Heart left ventricle (tissue), 16 donors: Measurements from ENCODE around the gene CCDC78. TPM values are rescaled to one million over a fixed set of nuclear protein-coding genes. Genes with fewer than 3 reads are reported as not detected.

Experiments
- ATAC-seq, 4 donors: fragments of 200-7000 bp; cut with Tn5 transposase; one replicate each; pipeline ENCODE4 v1.9.1; 2020 to 2022; ENCODE audit warnings: moderate library complexity in 4 of 4, mild to moderate bottlenecking in 3 of 4, moderate number of reproducible peaks in 1 of 4
- DNase-seq, 5 donors: peaks; one replicate each; pipeline ENCODE4 v3.0.0-alpha.2; 2020
- H3K27ac ChIP-seq, 12 donors: fragments of 200-600 bp; sonication (generic) in 4 of 12; one replicate each; pipeline versions ENCODE4 v1.5.0 to v1.8.0; 2016 to 2022; ENCODE audit warnings: mild to moderate bottlenecking in 2 of 12
- H3K27me3 ChIP-seq, 9 donors: fragments of 200-600 bp; sonication (generic) in 2 of 9; one replicate each; pipeline versions ENCODE4 v1.5.1 to v1.8.0; 2016 to 2022; ENCODE audit warnings: mild to moderate bottlenecking in 3 of 9
- H3K36me3 ChIP-seq, 9 donors: fragments of 200-600 bp; sonication (generic) in 2 of 9; one replicate each; pipeline versions ENCODE4 v1.5.0 to v1.8.0; 2018 to 2022; ENCODE audit warnings: mild to moderate bottlenecking in 2 of 9
- H3K4me1 ChIP-seq, 12 donors: fragments of 200-600 bp; sonication (generic) in 4 of 12; one replicate each; pipeline versions ENCODE4 v1.5.0 to v1.8.0; 2016 to 2022; ENCODE audit warnings: mild to moderate bottlenecking in 3 of 12
- H3K4me3 ChIP-seq, 12 donors: fragments of 200-600 bp; sonication (generic) in 4 of 12; one replicate each; pipeline versions ENCODE4 v1.5.0 to v1.8.0; 2017 to 2022; ENCODE audit warnings: mild to moderate bottlenecking in 9 of 12, moderate library complexity in 4 of 12
- H3K9me3 ChIP-seq, 12 donors: fragments of 200-600 bp; sonication (generic) in 4 of 12; one replicate each; pipeline versions ENCODE4 v1.5.0 to v1.8.0; 2016 to 2022; ENCODE audit warnings: mild to moderate bottlenecking in 1 of 12
- POLR2A ChIP-seq, 2 donors: fragments of 450-650 bp; IDR thresholded peaks; one replicate each; pipeline ENCODE4 v1.6.1; 2017; ENCODE audit warnings: antibody characterized with exemption in 2 of 2, mild to moderate bottlenecking in 2 of 2, moderate library complexity in 2 of 2
- WGBS, 4 donors: extraction: QIAGEN DNeasy Blood & Tissue Kit in 2 of 4; methylation state at CpG; one replicate each; pipeline versions ENCODE4 v1.1.5 to v1.1.7; 2013 to 2018; 5-methylcytosine and 5-hydroxymethylcytosine counted together
- intact Hi-C, 10 donors: fragments of 100-400 bp; cut with DNase I; formaldehyde crosslinking; loops; one replicate each; pipeline versions ENCODE4 v1.11.1 to v1.14.2; 2022
- polyA plus RNA-seq, 2 donors: library from polyadenylated mRNA; stranded (reverse); fragments of 200-250 nt; gene quantifications; one replicate each; pipeline ENCODE4 v1.2.3, GENCODE V29; 2013
- total RNA-seq, 9 donors: library from RNA; depleted of rRNA in 2 of 9; stranded (reverse); fragments of >200 nt in 2 of 9; fragmentation: NEBNext Ultra II Directional in 3 of 9; extraction: Animal tissue kit (Norgen Biotek cat#: 25700) in 3 of 9; gene quantifications; one replicate each; pipeline versions ENCODE4 v1.1.0 to v1.2.4, GENCODE V29; 2016 to 2023
- TF ChIP-seq, protein P1 (sequence below), 12 donors: fragments of 200-600 bp; sonication (generic) in 4 of 12; IDR thresholded peaks; one replicate each; pipeline versions ENCODE4 v1.5.0 to v1.8.0; 2018 to 2022; ENCODE audit warnings: antibody characterized with exemption in 12 of 12, mild to moderate bottlenecking in 5 of 12
- donor health status: ischemic (EF 13 %, LVEDD 7.1; RV severe dilation, severe dysfunction).
- donor health status: healthy with polysubstance abuse.
- donor health status: DM: no; HTN: yes; CAD: no.
- donor health status: DM: no; HTN: no; CAD: no.
- donor health status: ischemic (EF 25% LVEDD 6.9; RV normal size, moderate dysfunction).
- donor health status: ischemic (EF 25% LVEDD 5.7; RV mildly dilated, moderate dysfunction).
- donor health status: healthy.
- donor health status: DM: yes; HTN: yes; CAD: no.
- donor health status: ischemic (EF 35%, LVEDD 5.7; RV mildly dilated, moderate dysfunction).
- donor health status: nonischemic (EF 11% LVEDD 7.7; RV severe dilation, severe dysfunction).
- donor health status: DM: yes; HTN: yes; CAD: no.
- donor health status: PGD.
- donor health status: ischemic (EF 29% LVEDD 5.4; RV normal size, mild dysfunction).
- donor health status: nonischemic (EF 23%, LVEDD 6.1; RV moderate dilation, normal function).

Gene CCDC78
- total and polyA plus RNA-seq, 11 donors, result 0.35 to 1.3 (median 0.59) TPM; not detected in 3

DNA sequence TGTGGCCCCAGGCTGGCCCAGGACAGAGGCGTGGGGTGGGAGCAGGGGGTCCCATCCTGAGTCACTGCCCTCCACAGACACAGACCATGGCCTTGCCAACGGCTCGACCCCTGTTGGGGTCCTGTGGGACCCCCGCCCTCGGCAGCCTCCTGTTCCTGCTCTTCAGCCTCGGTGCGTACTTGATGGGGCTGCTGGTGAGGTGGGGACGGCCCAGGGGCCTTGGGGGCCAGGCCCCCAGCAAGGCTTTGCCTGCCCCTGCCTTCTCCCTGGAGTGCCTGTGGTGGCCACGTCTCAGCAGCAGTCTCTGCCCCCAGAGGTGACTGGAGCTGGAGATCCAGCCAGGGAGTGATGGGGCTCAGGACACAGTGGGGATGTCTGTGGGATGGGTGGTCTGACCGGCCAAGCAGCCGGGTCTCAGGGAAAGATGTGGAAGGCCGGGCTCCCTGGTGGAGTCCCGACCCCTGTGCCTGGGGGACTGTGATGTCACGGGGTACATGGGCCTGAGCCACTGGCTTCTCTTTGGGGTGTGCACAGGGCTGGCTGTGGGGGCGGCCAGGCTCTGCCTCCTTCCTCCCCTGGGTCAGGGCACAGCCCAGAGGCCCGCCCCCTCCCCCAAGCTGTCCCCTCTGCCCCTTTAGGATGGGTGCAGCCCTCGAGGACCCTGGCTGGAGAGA is 36.5 kb upstream of the CCDC78 start:
- H3K36me3 ChIP-seq, result no peaks in the 10 kb centered on the region
- H3K4me1 ChIP-seq, result peaks cover 0 to 4% (median 0%) of the 10 kb centered on the region in 12 donors
- peak in 1 of 5 donors; percentile 2 for DNase-seq
- H3K4me3 ChIP-seq, result no peak overlapping the region
- 70 to 78% (median 73%) methylated on average over 11 to 17 of the region's 17 CpGs for WGBS, 4 donors
- no peaks in the 10 kb centered on the region for H3K9me3 ChIP-seq
- H3K27ac ChIP-seq, result no peak overlapping the region
- no peak for ATAC-seq
- TF ChIP-seq, protein P1, sequence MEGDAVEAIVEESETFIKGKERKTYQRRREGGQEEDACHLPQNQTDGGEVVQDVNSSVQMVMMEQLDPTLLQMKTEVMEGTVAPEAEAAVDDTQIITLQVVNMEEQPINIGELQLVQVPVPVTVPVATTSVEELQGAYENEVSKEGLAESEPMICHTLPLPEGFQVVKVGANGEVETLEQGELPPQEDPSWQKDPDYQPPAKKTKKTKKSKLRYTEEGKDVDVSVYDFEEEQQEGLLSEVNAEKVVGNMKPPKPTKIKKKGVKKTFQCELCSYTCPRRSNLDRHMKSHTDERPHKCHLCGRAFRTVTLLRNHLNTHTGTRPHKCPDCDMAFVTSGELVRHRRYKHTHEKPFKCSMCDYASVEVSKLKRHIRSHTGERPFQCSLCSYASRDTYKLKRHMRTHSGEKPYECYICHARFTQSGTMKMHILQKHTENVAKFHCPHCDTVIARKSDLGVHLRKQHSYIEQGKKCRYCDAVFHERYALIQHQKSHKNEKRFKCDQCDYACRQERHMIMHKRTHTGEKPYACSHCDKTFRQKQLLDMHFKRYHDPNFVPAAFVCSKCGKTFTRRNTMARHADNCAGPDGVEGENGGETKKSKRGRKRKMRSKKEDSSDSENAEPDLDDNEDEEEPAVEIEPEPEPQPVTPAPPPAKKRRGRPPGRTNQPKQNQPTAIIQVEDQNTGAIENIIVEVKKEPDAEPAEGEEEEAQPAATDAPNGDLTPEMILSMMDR (IDR thresholded peaks at IDR 0.05), result no peak
- TF ChIP-seq POLR2A (IDR thresholded peaks at IDR 0.05), result no peak
- H3K27me3 ChIP-seq, result peaks cover 0 to 17% (median 0%) of the 10 kb centered on the region in 9 donors
- intact Hi-C loops, result no loop called here

GRCh38 chr16:761625-762513 is 35.6 kb upstream of the CCDC78 start:
- no peaks in the 10 kb centered on the region for H3K36me3 ChIP-seq
- H3K4me1 ChIP-seq, result peaks cover 0 to 4% (median 0%) of the 10 kb centered on the region in 12 donors
- no peak for TF ChIP-seq POLR2A (IDR thresholded peaks at IDR 0.05)
- TF ChIP-seq, protein P1 (IDR thresholded peaks at IDR 0.05), result no peak
- H3K4me3 ChIP-seq, result no peak overlapping the region
- no peak overlapping the region for H3K27ac ChIP-seq
- peak in 1 of 5 donors; percentile 2 for DNase-seq
- no peak for ATAC-seq
- WGBS, 4 donors, result 63 to 72% (median 67%) methylated on average over 4 to 22 of the region's 22 CpGs
- peaks cover 0 to 17% (median 0%) of the 10 kb centered on the region in 9 donors for H3K27me3 ChIP-seq
- no peaks in the 10 kb centered on the region for H3K9me3 ChIP-seq
- intact Hi-C loops, result no loop called here

GRCh38 chr16:760545-761343 is 34.5 kb upstream of the CCDC78 start, which contains the start of gene MSLN:
Gene MSLN (plus strand): TSS chr16:760734. CDS start chr16:762681, 1,947 bp downstream.
- peaks cover 0 to 20% (median 0%) of the 10 kb centered on the region in 9 donors for H3K27me3 ChIP-seq

More at GRCh38 chr16:760545-761343, 34.5 kb upstream of the CCDC78 start, which contains the start of gene MSLN:
- no peak within 1 kb of the TSS for H3K27ac ChIP-seq
- WGBS, 4 donors, result 73 to 78% (median 76%) methylated on average over 32 to 37 of the region's 37 CpGs
- intact Hi-C loops, result no loop called here
- ATAC-seq (no peak), DNase-seq (peak in 1 of 5 donors; percentile 6)
- no peak within 1 kb of the TSS for H3K4me3 ChIP-seq
- H3K4me1 ChIP-seq, result peaks cover 0 to 4% (median 0%) of the 10 kb centered on the region in 12 donors
- no peaks in the 10 kb centered on the region for H3K9me3 ChIP-seq
- no peaks in the 10 kb centered on the region for H3K36me3 ChIP-seq
- TF ChIP-seq POLR2A (IDR thresholded peaks at IDR 0.05), result no peak
- TF ChIP-seq, protein P1 (IDR thresholded peaks at IDR 0.05), result no peak
